T-helper 22 cell (primary cell): ENCODE data around the gene UBASH3B.
"Not testable (repeated sequence)": the region's sequence is repeated elsewhere in the genome, so short reads cannot be mapped to it uniquely, and the experiment has no call there.

Experiments used
- DNase-seq: peaks from one replicate; pipeline ENCODE4 v3.0.0-alpha.2; 2020; ENCODE audit warnings: low read depth

The UBASH3B gene

DNA sequence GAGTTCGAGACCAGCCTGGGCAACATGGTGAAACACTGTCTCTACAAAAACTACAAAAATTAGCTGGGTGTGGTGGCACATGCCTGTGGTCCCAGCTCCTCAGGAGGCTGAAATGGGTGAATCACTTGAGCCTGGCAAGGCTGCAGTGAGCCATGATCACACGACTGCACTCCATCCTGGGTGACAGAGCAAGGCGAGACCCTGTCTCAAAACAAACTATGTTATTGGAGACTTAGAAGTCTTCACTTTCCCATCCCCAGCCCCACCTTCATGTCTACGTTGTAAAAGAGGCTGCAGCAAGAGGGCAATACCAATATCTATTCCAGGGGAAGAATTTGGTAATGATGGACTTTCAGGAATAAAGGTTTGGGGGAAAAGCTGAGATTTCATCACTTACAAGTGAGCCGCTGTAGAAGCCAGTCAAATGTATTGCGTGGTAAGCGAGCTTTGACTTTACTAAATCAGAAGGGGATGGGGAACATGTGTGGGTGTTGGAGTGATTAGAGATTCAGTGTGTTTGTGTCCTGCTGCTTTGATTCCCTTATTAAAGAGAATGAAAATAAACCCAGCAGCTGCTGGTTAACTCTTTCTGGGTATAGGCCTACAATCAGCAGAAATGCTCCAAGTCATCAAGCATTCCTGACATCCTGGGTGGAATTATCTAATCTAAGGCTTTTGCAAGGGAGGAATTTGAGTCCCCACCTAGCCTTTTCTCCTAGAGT lies 53.7 kb downstream of the UBASH3B start:
- no peak for DNase-seq

DNA sequence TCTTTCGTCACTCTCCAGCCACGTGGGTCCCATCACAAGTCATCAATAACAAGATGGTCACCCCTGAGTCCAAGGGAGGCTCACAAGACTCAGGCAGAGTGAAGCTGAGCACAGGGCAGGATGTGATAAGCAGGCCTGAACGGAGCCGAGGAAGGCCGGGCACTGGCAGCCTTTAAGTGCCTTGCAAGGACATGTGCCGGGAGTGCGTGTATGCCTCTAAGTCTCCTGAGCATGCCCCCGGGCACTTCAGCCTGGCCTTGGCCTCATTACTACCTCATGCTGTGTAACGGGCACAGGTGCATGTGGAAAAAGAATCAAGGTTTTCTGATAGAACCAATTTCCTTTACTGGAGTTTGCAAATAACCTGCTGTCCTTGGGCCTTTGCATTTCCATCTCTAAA lies 55.8 kb downstream of the UBASH3B start:
- DNase-seq: no peak

DNA sequence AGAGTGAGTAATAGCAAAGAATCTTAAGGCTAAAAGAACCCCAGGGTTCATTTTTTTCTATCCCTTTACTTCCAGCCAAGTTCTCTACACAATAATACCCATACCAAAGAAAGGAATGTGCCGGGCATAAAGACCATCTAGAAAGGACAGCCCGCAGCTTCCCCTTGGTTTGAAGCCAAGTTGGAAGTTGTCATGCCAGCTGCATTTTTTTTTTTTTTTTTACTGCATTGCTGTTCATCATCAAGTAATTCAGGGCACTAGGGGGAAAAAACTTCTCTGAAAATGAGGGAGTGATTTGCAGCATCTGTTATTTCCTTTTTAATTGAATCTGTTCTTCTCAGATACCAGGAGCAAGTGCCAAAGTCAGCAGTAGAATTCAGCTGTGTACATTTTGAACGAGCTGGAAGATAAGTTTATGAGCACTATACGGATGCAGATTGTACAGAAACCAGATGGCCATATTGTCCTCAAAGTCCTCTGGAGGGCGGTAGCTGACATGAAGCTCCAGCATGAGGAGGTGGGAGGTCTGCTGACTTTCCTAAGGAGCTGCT lies 56.4 kb downstream of the UBASH3B start:
- no peak for DNase-seq

DNA sequence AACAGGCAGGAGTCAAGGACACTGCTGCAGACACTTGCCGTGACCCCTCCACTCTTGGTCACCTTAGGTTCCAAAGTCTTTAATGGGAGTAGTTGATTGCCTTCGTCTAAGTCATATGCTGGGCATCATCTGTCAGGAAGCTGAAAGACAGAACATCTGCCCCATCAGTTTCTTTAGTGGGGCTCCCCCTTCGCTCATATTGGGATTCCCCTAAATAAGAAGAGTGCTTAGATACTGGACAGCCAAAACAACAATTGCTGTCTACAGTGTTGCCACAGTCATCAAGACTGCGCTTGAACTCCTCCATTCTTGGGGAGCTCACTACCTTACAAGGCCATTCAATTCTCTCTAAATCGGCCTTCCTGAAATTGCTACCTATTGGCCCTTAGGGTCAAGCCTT lies 58.5 kb downstream of the UBASH3B start:
- no peak for DNase-seq

DNA sequence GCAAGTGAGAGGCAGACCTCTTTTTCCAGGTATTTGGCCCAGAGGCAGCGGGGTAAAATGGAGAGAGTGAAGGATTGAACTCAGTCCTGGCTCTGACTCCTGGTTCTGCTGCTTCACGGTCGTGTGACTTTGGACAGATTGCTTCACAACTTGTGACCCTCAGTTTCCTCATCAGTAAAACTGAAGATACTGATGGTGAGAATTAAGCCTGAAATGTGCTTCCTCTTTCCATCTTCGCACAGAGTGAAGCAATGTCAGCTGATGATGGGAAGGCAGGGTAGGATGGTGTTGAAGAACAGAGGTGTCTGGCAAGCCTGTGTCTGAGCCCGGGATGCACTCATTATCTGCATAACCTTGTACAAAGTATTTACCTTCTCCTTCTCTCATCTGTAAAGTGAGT lies 59.0 kb downstream of the UBASH3B start:
- DNase-seq: no peak

DNA sequence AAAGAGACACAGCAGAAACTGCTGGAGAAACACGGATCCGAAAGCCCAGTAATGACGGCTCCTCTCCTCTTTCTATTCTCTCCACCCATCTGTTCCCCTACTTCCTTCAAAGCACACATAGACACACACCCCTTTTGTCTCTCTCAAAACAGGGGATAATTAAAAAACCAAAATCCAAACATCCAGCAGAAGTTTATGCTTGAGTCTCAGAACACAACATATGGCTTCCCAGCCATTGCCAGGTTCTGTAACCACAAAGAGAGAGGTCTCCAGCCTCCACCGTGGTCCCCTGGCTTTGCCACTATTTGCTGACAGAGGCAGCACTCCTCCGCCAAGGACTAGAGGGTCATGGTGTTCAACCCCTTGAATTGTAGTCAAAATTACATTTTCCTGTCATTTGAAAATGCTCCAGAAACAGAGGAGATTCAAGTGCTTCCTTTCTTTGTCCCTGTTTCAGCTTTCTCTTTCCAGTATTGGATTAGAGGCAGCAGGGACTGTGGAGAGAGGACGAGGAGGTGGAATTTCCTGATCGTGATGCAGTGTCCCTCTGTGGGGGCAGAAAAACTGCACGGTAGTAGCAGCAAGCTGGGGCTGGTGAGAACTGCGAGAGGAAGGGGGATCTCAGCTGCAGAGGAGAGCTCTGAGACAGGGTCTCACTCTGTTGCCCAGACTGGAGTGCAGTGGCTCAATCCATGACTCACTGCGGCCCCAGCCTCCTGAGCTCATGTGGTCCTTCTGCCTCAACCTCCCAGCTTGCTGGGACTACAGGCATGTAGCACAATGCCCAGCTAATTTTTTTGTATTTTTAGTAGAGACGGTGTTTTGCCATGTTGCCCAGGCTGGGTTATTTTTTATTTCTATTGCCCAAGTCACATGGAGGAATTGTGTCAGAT lies 60.3 kb downstream of the UBASH3B start:
- no peak for DNase-seq

DNA sequence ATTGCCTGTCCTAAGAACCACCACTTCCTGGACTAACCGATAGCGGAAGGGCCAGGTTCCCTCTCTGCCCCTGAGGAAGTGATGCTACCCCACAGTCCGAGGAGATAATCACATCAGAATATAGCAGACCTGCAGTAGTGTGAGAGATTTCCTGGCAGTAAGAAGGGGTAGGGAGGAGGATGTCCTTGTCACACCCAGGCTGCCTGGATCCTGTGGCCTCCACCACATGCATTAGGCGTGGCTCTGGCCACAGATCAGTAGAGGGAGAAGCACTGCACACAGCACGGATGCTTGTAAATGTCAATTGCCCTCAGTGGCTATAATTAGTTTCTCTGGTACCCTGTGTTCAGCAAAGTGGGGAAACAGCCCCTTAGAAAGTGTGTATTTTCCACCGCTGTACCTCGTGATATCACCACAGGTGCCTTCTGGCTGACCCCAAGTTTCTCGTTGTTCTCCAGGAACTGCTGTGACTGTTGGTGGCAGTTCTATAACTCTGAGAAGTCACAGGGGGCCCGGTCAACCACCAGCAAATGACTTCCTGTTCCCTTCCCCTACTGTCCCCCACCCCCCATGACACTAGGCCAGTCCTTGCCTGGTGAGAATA lies 61.8 kb downstream of the UBASH3B start:
- no peak for DNase-seq

DNA sequence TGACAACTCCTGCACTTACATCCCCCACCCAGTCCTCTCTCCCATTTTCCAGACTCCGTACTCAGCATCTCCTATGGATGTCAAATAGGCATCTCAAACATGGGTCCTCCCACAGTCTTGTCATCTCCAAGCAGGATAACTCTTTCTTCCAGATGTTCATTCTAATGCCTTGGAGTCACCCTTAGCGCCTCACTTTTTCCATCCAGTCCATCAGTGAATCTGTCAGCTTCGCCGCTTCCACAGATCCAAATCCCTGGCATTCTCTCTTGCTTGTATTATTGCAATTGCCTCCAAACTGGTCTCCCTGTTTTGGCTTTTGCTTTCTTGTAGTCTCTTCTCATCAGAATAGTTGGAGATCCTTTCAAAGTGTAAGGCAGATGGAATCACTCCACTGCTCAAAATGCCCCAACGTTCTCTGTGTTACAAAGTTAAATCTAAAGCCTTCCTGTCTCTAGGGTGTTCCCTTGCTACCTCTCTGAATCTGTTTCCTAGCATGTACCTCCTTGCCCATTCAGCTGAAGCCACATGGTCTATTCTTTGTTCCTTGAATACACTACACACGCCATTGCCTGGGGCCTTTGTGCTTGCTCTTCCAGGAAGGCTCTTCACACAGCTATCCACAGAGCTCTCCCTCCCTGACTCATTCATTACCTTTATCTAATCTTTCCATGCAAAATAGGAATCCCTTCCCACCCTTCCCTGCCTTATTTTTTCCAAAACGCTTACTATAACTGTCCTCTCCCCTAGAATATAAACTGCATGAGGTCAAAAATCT lies 64.8 kb downstream of the UBASH3B start:
- DNase-seq: no peak

DNA sequence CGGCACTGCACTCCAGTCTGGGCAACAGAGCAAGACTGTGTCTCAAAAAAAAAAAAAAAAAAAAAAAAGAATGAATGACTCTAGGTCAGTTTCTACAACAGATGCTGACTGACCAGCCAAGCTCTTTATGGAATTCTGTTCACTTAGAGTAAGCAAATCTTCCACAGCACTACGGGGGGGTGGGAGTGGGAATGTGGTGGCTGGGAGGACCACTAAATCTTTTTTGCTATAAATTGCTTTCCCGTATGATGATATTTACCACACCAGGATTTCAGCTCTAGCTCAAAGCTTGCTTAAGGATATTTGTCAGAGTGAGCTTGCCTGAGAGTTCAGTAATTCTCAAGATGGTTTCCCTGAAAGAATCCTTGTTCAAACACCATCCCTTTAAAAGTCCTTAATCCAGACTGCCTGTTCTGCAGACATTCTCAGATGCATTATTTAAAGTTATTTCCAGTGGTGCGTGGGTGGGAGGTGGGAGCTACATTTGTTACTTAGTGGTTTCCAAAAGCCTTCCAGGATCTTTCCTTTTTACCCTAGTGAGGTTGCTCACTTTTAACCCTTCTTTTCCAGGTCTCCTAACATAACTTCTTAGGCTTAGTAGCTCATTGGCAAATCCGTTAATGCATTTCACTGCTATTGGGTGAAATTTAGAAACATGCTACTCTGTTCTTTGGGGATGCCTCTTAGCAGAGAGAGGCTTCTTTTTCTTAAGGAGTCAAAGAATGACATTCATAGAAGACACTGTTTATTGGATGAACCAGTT lies 65.9 kb downstream of the UBASH3B start:
- DNase-seq: no peak

DNA sequence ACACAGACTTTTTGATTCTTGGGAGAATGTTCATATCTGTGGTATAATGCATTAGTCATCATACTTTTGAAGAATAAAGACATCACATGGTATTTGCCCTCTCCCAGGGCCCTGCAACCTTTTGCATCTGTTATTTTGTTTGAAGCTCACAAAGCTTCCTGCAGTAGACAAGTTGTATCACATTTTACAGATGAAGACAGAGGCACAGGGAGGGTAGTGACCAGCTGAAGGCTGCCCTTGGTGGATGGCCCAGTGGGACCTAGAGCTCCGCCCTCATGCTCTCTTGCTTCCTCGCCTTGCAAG lies 66.4 kb downstream of the UBASH3B start:
- no peak for DNase-seq

DNA sequence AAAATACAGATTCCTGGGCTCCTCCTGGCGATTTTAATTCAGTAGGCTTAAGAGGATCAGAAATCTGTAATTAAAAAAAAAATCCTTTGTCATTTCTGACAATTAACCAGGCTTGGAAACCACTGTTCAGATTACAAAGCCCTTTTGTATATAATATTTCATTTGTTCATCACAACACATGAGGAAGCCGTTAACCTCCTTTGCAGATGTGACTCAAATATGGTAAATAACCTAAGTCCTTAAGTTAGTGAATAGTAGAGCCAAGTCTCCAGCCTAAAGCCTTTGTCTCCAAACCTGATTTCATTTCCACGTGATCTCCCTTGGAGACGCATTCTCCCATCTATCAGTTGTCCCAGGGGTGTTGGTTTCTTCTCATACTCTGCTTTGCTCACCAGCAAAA lies 67.6 kb downstream of the UBASH3B start:
- DNase-seq: no peak

DNA sequence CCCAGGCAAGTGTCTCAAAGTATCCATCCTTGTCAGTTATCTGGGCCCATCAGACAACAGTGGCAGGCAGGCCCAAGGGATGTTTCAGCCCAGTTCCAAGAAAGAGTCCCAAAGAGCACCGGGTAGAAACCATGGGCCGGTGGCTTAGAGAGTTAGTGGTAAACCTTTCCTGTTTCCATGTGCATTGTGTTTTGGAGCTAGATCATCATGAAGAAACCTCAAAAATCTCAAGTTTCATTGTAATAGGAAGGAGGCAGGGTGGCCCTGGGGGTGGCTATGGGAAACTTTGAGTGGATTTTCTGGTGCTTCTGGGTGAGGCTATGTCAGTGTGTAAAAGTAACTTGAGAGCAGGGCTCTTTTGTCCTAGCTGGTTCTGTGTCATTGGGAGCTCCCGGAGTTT lies 68.1 kb downstream of the UBASH3B start:
- DNase-seq: no peak

DNA sequence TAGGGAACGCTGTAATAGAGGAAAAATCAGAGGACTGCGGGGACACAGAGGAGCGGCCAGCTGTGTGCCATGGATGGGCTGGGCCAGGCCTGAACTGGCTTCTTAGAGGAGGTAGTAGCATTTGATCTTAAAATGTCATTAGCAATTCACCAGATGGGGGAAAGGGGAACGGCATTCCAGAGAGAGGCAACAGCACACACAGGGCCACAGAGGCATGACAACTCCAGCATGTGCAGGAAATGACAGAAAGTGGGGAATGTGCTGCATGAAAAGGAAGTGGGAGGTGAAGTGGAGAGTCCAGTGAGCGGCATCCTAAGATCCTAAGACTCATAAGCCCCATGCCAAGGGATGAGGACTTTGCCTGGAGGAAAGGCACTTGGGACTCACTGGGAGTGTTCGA lies 69.0 kb downstream of the UBASH3B start:
- DNase-seq: no peak

DNA sequence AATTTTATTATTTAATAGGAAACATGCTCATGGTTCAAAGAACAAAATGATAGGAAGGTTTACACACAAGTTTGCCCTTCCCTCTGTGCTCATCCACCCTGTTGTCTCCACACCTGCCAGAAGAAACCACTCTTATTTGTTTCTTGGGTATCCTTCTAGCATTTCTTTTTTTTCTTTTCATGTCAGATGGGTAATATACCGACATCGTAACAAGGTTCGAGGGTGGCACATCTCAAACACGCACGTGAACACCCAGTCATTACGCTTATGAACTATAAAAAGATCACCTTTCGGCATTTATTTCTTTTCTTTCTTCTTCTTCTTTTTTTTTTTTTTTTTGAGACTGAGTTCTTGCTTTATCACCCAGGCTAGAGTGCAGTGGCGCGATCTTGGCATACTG lies 70.5 kb downstream of the UBASH3B start:
- DNase-seq: no peak

DNA sequence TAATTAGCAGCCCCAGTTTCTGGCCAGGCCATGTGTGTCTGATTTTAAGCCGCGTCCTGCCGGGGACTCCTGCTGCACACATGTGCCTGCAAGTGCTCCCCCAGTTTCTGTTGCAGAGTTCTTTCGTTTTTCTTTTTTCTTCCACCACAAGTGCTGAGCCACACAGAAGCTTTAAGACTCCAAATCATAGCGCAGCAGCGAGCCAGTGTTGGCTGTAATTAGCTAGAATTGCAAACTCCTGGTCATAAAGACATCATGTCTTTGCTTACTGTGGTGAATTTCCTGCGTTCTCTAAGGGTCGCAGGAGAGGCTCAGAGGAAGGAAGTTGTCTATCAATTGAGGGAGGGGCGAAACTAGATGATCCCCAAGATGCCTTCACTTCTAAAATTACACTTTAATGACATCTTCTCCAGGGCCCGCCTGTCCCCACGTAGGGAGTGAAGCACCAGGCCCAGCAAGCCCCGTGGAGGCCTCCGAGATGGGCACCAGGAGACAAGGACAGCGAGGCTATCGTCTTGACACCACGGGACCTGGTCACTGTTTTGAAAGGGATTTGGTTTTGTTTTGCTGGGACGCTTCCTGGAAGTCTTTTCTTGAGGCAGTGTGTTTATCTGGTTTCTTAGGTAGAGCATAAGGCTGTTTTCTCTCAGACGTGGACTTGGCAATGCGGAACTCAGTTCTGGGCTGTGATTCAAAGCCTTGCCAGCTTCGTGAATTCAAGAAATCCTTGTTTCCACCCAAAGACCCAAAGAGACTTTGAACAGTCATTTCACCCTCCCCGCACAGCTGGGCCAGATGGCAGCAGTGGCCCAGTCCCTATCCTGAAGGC lies 71.8 kb downstream of the UBASH3B start:
- no peak for DNase-seq

DNA sequence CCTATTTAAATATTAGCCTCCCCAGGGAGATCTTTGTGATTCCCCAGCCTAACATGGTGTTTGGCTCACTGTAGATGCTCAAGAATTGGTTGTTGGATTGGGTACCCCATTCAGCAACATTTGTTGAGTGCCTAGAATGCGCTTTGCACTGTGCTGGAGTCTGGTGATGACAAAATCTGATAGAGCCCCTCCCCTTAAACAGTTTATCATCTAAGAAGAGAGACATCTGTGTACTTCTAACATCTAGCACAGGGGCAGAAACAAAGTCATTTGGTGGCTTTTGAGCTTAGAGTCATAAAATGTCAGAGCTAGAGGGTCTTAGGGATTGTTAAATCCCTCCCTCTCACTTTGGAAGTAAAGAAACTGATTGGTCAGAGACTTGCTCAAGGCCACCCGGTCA lies 73.0 kb downstream of the UBASH3B start:
- no peak for DNase-seq

DNA sequence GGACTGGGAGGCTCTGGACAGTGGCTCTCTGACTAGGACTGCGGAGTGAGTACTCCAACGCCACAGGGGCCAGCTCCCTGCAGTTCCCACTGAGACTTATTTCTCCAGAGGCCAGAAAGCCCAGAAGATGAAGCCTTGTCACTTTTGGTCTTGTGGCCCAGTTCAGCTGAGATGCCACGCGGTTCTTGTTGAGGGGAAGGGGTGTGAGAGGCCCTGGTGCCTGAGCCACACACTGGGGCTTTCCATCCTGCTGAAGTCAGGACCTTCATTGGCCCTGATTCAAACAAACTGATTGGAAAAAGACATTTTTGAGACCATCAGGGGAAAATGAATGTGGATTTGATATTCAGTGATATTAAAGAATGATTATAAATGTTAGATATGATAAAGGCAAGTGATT lies 73.6 kb downstream of the UBASH3B start:
- DNase-seq: no peak

DNA sequence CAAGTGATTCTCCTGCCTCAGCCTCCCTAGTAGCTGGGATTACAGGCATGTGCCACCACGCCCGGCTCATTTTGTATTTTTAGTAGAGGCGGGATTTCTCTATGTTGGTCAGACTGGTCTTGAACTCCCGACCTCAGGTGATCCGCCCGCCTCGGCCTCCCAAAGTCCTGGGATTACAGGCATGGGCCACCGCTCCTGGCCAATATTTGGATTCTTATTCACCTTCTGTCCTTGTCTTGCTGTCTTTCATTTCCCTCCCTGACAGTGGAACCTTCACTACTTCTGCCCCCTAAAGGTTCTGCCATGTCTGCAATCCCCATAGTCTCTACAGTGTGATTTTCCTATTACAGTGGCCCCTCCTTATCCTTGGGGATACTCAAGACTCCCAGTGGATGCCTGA lies 75.2 kb downstream of the UBASH3B start:
- not testable (repeated sequence) for DNase-seq

DNA sequence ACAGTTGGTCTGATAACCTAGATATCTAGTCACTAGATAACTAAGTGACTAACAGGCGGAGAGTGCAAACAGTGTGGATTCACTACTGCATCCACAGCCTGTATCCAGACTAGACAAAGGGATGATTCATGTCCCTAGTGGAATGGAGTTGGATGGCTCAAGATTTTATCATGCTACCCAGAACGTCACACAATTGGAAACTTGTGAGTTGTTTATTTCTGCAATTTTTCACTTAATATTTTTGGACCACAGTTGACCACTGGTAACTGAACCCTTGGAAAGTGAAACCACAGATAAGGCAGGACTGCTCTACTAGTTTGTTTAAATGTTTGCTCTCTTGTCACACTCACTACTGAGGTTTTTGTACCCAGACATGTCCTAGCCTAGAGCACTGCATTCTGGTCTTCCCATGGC lies 76.0 kb downstream of the UBASH3B start:
- DNase-seq: no peak
